Measurements from ENCODE around the gene SDS.

The SDS gene

GRCh38 chr12:113403435-113404415, at the start of gene SDS:
Gene SDS (minus strand): TSS chr12:113403887. CDS start chr12:113399708, 4,179 bp downstream.
- TF ChIP-seq ZFP30 (CRISPR knock-in tag; IDR thresholded peaks at IDR 0.05) (no peak), BACH2 (CRISPR knock-in tag; IDR thresholded peaks at IDR 0.05; ENCODE audit: borderline replicate concordance) (no peak), ESRRG (CRISPR knock-in tag; IDR thresholded peaks at IDR 0.05) (no peak), ZNF8 (CRISPR knock-in tag; IDR thresholded peaks at IDR 0.05) (no peak), RARB (CRISPR knock-in tag; IDR thresholded peaks at IDR 0.05) (no peak), ZNF565 (CRISPR knock-in tag; conservative IDR thresholded peaks at IDR 0.05; ENCODE audit: low read depth) (no peak), TCF4 (CRISPR knock-in tag; IDR thresholded peaks at IDR 0.05; ENCODE audit: borderline replicate concordance) (no peak), ZC3H10 (CRISPR knock-in tag; IDR thresholded peaks at IDR 0.05) (no peak), TSHZ2 (CRISPR knock-in tag; IDR thresholded peaks at IDR 0.05) (no peak), ZFP3 (CRISPR knock-in tag; IDR thresholded peaks at IDR 0.05) (no peak), SNAI2 (CRISPR knock-in tag; IDR thresholded peaks at IDR 0.05) (no peak), PPARA (CRISPR knock-in tag; IDR thresholded peaks at IDR 0.05; ENCODE audit: borderline replicate concordance) (no peak)
- ATAC-seq: peak; percentile 73

GRCh38 chr12:113453330-113453729, 49.6 kb upstream of the SDS start:
- no peak; the same call in 1 of the 3 replicates for ATAC-seq
- TF ChIP-seq SNAI2 (CRISPR knock-in tag; IDR thresholded peaks at IDR 0.05): no peak
- TF ChIP-seq PATZ1 (CRISPR knock-in tag; IDR thresholded peaks at IDR 0.05; ENCODE audit: borderline replicate concordance): no peak
- TF ChIP-seq POU6F1 (CRISPR knock-in tag; IDR thresholded peaks at IDR 0.05; ENCODE audit: borderline replicate concordance, low read depth): no peak
- TF ChIP-seq TOX (CRISPR knock-in tag; IDR thresholded peaks at IDR 0.05; ENCODE audit: borderline replicate concordance): no peak
- no peak for TF ChIP-seq PPARA (CRISPR knock-in tag; IDR thresholded peaks at IDR 0.05; ENCODE audit: borderline replicate concordance)
- TF ChIP-seq OSR1 (CRISPR knock-in tag; IDR thresholded peaks at IDR 0.05): no peak
- TF ChIP-seq ZNF565 (CRISPR knock-in tag; conservative IDR thresholded peaks at IDR 0.05; ENCODE audit: low read depth): no peak
- TF ChIP-seq ISL1 (CRISPR knock-in tag; IDR thresholded peaks at IDR 0.05): no peak
- no peak for TF ChIP-seq CSDC2 (CRISPR knock-in tag; IDR thresholded peaks at IDR 0.05)
- no peak for TF ChIP-seq ESRRG (CRISPR knock-in tag; IDR thresholded peaks at IDR 0.05)

GRCh38 chr12:113452458-113452857, 48.8 kb upstream of the SDS start:
- no peak for TF ChIP-seq CSRNP3 (CRISPR knock-in tag; IDR thresholded peaks at IDR 0.05)
- TF ChIP-seq TSHZ2 (CRISPR knock-in tag; IDR thresholded peaks at IDR 0.05): no peak
- TF ChIP-seq ZFP30 (CRISPR knock-in tag; IDR thresholded peaks at IDR 0.05): no peak
- no peak for TF ChIP-seq ZNF565 (CRISPR knock-in tag; conservative IDR thresholded peaks at IDR 0.05; ENCODE audit: low read depth)
- no peak for TF ChIP-seq ESRRG (CRISPR knock-in tag; IDR thresholded peaks at IDR 0.05)
- no peak for TF ChIP-seq TOX (CRISPR knock-in tag; IDR thresholded peaks at IDR 0.05; ENCODE audit: borderline replicate concordance)
- no peak for TF ChIP-seq ZFP3 (CRISPR knock-in tag; IDR thresholded peaks at IDR 0.05)
- no peak for TF ChIP-seq CSDC2 (CRISPR knock-in tag; IDR thresholded peaks at IDR 0.05)
- TF ChIP-seq BACH2 (CRISPR knock-in tag; IDR thresholded peaks at IDR 0.05; ENCODE audit: borderline replicate concordance): no peak
- TF ChIP-seq ZNF70 (CRISPR knock-in tag; IDR thresholded peaks at IDR 0.05): no peak
- TF ChIP-seq ZNF8 (CRISPR knock-in tag; IDR thresholded peaks at IDR 0.05): no peak
- no peak for TF ChIP-seq TCF4 (CRISPR knock-in tag; IDR thresholded peaks at IDR 0.05; ENCODE audit: borderline replicate concordance)
- TF ChIP-seq ARNTL (CRISPR knock-in tag; IDR thresholded peaks at IDR 0.05; ENCODE audit: borderline replicate concordance, low read depth): no peak
- TF ChIP-seq GLIS3 (CRISPR knock-in tag; IDR thresholded peaks at IDR 0.05): no peak
- TF ChIP-seq RARB (CRISPR knock-in tag; IDR thresholded peaks at IDR 0.05): no peak
- no peak for TF ChIP-seq PPARA (CRISPR knock-in tag; IDR thresholded peaks at IDR 0.05; ENCODE audit: borderline replicate concordance)
- TF ChIP-seq SNAI2 (CRISPR knock-in tag; IDR thresholded peaks at IDR 0.05): no peak
- no peak for ATAC-seq
